ENCODE results near the gene NLGN1.
"Not testable (repeated sequence)": the region's sequence is repeated elsewhere in the genome, so short reads cannot be mapped to it uniquely, and the experiment has no call there.

The NLGN1 gene

GRCh38 chr3:173591401-173591800, 193.9 kb downstream of the NLGN1 start:
- no peak for DNase-seq (ENCODE audit: low read depth)
- H3K4me3 ChIP-seq (ENCODE audit: low read depth, low read length), result no peak overlapping the region
- no peak for TF ChIP-seq CTCF (IDR thresholded peaks at IDR 0.05; ENCODE audit: control insufficient read depth, extremely low read depth, insufficient read depth)

GRCh38 chr3:173594881-173595280, 197.3 kb downstream of the NLGN1 start:
- not testable (repeated sequence) for DNase-seq (ENCODE audit: low read depth)

GRCh38 chr3:173599673-173600072, 202.1 kb downstream of the NLGN1 start:
- peak; percentile 77 for DNase-seq (ENCODE audit: low read depth)
- no peak for TF ChIP-seq CTCF (IDR thresholded peaks at IDR 0.05; ENCODE audit: control insufficient read depth, extremely low read depth, insufficient read depth)
- no peak overlapping the region for H3K4me3 ChIP-seq (ENCODE audit: low read depth, low read length)

More at GRCh38 chr3:173594881-173595280, 197.3 kb downstream of the NLGN1 start:
- H3K4me3 ChIP-seq (ENCODE audit: low read depth, low read length), result not testable (repeated sequence)

GRCh38 chr3:173614522-173614921, 217.0 kb downstream of the NLGN1 start:
- DNase-seq (ENCODE audit: low read depth), result no peak
- no peak overlapping the region for H3K4me3 ChIP-seq (ENCODE audit: low read depth, low read length)
- no peak for TF ChIP-seq CTCF (IDR thresholded peaks at IDR 0.05; ENCODE audit: control insufficient read depth, extremely low read depth, insufficient read depth)

GRCh38 chr3:173615661-173616060, 218.1 kb downstream of the NLGN1 start:
- TF ChIP-seq CTCF (IDR thresholded peaks at IDR 0.05; ENCODE audit: control insufficient read depth, extremely low read depth, insufficient read depth), result no peak
- DNase-seq (ENCODE audit: low read depth), result no peak
- no peak overlapping the region for H3K4me3 ChIP-seq (ENCODE audit: low read depth, low read length)

GRCh38 chr3:173617490-173617889, 219.9 kb downstream of the NLGN1 start:
- TF ChIP-seq CTCF (IDR thresholded peaks at IDR 0.05; ENCODE audit: control insufficient read depth, extremely low read depth, insufficient read depth), result no peak
- peak; percentile 52 for DNase-seq (ENCODE audit: low read depth)
- no peak overlapping the region for H3K4me3 ChIP-seq (ENCODE audit: low read depth, low read length)

- DNase-seq (ENCODE audit: low read depth), result no peak
- no peak overlapping the region for H3K4me3 ChIP-seq (ENCODE audit: low read depth, low read length)
- no peak for TF ChIP-seq CTCF (IDR thresholded peaks at IDR 0.05; ENCODE audit: control insufficient read depth, extremely low read depth, insufficient read depth)
These were observed 220.6 kb downstream of the NLGN1 start for GRCh38 chr3:173618148-173618547.
